ENCODE data around the gene SPTLC1.
A peak's percentile ranks its signal among the peaks of the same experiment; 100 is the strongest.
"Not testable (repeated sequence)": the region's sequence is repeated elsewhere in the genome, so short reads cannot be mapped to it uniquely, and the experiment has no call there.

The SPTLC1 gene

DNA sequence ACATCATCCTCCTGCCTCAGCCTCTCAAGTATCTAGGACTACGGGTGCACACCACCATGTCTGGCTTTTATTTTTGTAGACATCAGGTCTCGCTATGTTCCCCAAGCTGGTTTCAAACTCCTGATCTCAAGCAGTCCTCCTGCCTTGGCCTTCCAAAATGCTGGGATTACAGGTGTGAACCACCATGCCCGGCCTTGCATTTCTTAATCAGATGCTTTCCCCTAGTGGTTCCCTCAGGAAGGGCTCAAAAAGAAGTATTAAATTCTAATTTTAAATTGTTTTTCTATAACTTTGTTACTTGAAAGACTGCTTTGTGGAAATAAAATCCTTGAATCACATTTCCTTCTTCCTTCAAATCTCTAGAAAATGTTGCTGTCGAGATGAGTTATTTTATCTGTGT lies 85.7 kb downstream of the SPTLC1 start:
- no peak for DNase-seq

DNA sequence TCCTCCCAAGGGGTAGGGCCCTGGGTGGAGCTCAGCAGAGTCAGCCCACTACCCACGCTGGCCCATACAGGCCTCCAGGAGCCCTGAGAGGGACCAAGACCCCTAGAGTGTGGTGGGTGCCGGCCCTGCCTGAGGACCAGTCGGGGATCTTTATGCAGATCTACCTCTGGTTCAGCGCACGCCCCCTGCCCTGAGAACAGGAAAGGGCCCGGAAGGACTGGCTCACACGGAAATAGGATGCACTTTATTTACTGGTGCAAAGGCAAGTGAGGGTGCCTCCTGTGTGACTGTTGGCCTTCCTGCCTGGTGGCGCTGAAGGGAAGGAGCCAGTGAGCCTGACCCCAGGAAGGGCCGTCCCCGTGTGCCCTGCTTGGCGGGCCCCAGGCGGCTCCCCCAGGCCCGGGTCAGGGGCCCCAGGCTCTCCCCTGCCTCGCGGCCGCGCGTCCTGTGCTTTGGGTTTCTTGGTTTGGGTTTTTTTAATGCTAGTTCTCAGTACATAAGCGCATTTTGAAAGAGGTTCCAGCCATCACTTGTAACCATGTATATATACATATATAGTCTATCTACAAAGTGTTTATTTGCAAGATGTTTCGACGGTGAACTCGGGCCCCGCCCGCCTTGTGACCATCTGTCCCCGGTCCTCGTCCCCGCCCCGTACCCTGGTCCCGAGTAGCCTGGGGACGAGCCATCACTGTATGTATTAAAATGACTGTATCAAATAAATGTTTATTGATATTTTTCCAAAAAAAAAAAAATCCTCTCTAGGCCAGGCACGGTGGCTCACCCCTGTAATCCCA lies 88.8 kb downstream of the SPTLC1 start:
- DNase-seq, result no peak

DNA sequence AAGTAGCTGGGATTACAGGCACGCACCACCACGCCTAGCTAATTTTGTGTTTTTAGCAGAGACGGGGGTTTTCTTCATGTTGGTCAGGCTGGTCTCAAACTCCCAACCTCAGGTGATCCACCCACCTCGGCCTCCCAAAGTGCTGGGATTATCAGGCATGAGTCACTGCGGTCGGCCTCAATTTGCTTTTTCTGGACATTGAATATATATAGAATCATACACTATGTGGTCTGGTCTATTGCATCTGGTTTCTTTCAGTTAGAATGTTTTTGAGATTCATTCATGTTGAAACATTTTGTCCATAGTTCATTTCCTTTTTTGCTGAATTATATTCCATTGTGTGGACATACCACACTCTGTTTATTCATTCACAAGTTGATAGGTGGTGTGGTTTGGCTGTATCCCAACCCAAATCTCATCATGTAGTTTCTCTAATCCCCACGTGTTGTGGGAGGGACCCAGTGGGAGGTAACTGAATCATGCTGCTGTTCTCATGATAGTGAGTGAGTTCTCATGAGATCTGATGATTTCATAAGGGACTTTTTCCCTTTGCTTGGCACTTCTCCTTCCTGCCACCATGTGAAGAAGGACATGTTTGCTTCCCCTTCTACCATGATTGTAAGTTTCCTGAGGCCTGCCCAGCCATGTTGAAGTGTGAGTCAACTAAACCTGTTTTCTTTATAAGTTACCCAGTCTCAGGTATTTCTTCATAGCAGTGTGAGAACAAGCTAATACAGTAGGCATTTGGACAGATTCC lies 93.2 kb downstream of the SPTLC1 start:
- peak; percentile 36 to 59 (median 47) for DNase-seq

- no peak for DNase-seq
Measured at GRCh38 chr9:92019658-92020057, 95.6 kb downstream of the SPTLC1 start.

GRCh38 chr9:92010705-92011536 lies 104.3 kb downstream of the SPTLC1 start:
- peak in 1 of 3 donors; percentile 8 for DNase-seq

DNA sequence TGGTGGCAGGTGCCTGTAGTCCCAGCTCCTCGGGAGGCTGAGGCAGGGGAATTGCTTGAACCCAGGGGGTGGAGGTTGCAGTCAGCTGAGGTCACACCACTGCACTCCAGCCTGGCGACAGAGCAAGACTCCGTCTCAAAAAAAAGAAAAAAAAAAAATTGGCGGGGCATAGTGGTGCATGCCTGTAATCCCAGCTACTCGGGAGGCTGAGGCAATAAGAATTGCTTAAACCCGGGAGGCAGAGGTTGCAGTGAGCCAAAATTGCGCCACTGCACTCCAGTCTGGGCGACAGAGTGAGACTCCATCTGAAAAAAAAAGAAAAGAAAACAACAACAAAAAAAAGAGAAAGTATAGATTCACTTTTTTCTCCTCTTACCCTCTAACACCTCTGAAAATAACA lies 105.0 kb downstream of the SPTLC1 start:
- peak in 1 of 3 donors; percentile 9 for DNase-seq

GRCh38 chr9:92008041-92008440 lies 107.2 kb downstream of the SPTLC1 start:
- DNase-seq, result no peak

GRCh38 chr9:92004045-92004392 lies 111.2 kb downstream of the SPTLC1 start:
- DNase-seq, result no peak

DNA sequence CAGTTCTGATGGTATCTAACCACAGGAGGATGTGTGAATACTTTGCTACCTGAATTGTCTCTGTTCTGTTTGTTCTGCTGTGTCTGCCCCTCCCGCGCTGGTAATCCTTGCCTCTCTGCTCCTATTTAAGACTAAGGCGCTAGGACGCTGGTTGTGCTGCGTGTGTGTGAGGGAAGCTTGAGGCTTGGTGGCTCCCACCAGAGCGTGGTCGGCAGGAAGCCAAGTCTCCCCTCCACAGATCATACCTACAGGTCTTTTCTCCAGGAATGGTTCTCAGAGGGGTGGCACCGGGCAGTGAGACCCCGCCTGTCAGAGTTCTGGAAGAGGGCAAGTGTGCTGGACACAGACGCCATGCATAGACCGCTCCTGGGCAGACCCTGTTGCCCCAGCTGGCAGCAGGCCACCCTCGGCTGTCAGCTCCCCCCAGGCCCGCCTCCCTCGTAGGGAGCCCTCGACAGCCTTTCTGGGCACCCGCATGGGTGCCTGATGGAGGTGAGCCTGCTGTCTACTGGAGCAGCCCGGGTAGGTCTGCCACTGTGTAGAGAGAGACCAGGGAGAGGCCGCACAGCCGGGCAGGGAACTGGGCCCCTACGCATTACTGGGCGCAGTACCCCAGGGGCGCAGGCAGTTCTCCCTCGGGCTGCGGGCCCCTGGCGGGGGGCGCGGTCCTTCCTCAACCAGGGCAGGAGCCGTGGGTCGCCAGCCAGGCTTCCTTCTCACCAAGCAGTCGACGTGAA lies 111.7 kb downstream of the SPTLC1 start:
- DNase-seq, result no peak

GRCh38 chr9:92001948-92002347 lies 113.3 kb downstream of the SPTLC1 start:
- DNase-seq, result not testable (repeated sequence)

- no peak for DNase-seq
Measured at GRCh38 chr9:92001244-92001643, 114.0 kb downstream of the SPTLC1 start.

GRCh38 chr9:91995000-91995655 lies 120.1 kb downstream of the SPTLC1 start:
- DNase-seq, result peak; percentile 51 to 64 (median 56)

DNA sequence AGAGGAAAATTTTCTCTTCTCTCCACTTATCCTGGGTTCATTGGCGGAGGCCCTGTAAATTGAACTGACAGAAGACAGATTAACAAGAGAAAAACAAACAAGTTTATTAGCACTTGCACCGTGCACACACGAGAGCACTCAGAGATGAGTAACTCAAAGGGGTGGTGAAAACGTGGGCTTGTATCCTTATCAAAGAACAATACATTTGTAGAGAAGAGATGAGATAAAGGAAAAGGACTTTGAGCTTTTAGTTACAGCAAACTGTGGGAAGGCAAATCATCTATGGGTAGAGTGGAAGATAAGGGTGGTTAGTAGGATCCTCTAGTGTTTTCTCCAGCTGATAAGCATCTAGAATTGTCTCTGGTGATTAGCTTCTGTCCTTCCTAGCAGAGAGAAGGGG lies 120.8 kb downstream of the SPTLC1 start:
- no peak for DNase-seq

GRCh38 chr9:91992461-91993041 lies 122.7 kb downstream of the SPTLC1 start:
- no peak for DNase-seq

DNA sequence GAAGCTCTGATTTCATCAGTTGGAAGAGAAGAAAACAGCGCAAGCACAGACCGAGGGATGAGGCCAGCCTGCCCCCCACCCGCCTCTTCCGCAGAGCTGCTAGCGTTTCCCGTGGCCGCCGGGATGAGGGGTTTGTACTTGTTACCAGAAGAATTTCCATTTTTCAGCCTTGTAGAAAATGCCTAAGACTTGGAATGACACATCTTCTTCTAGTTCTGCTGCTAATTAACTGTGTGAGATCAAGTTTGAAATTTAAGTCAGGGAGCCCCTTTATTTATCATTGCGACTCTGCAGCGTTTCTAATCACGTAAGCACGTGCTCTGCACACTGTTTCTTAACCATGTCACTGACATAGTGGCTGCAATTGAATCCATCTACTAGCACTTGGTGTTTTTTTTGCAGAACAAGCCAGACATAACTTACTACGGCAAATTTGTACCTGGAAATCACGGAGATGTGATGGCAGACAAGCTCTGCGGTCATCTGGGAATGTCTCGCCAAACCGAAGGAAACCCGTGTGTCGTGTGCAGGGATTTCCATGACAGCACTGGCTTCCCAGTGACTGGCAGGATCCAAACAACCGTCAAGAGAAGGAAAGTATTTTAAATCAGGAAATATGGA lies 123.4 kb downstream of the SPTLC1 start:
- no peak for DNase-seq

DNA sequence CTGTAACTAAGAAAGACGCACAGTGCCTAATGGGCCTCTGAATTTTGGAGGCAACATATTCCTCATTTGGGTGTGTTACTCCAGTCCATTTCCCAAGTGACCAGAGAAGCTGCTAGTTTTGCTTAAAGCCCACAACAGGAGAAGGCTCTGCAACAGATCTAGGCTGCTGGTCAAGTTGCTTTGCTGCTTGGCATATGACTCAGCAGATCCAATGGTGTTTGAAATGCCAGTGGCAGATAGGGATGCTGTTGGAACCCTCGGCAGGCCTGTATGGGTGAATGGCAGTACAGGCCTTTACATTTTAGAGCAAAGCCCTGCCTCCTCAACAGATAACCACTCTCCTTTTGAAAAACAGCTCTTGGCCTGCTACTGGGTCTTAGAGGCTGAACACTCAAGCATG lies 129.0 kb downstream of the SPTLC1 start:
- DNase-seq, result no peak

GRCh38 chr9:91985692-91986091 lies 129.5 kb downstream of the SPTLC1 start:
- DNase-seq, result no peak

Data from suppressor macrophage treated with lipopolysaccharide for 1 hour (primary cell).